H1 (cell line): Measurements from ENCODE around the gene C3orf18. TPM values are rescaled to one million over a fixed set of nuclear protein-coding genes. Genes with fewer than 3 reads are reported as not detected.

Experiments
- CTCF ChIA-PET: fragments of 300-600 bp; sonication (Branson Sonifier 250); formaldehyde crosslinking; loops from one replicate; lab custom pipeline; 2021; ENCODE audit not compliant: partially characterized antibody; lab: Charles Lee
- POLR2A ChIA-PET: fragments of 300-600 bp; sonication (Branson Sonifier 250); formaldehyde crosslinking; loops from one replicate; lab custom pipeline; 2021; ENCODE audit warnings: inconsistent platforms; ENCODE audit not compliant: partially characterized antibody; lab: Charles Lee
- DNase-seq, 2 experiments: peaks; one replicate each; pipeline versions ENCODE4 v3.0.0 to v3.0.0-alpha.2; 2010 to 2022; ENCODE audit warnings: low spot score in 2 of 2, low read depth in 1 of 2, mixed read lengths in 1 of 2
- FAIRE-seq: peaks from 2 replicates; lab custom pipeline; 2011; peaks lifted over from hg19 to GRCh38; lab: Jason Lieb, UNC
- H2AFZ ChIP-seq: 2 replicates; pipeline ENCODE4 v1.8.1; 2012; ENCODE audit warnings: low read length, inconsistent platforms
- H2AK5ac ChIP-seq: 2 replicates; pipeline ENCODE4 v1.6.1; 2013; ENCODE audit warnings: low read depth, low read length
- H2BK120ac ChIP-seq: replicated peaks from 2 replicates; pipeline ENCODE3; 2013; ENCODE audit warnings: low read depth, low read length, inconsistent platforms
- H2BK12ac ChIP-seq: 2 replicates; pipeline ENCODE4 v1.6.1; 2013; ENCODE audit warnings: low read depth, low read length
- H2BK15ac ChIP-seq: 2 replicates; pipeline ENCODE4 v1.6.1; 2013; ENCODE audit warnings: low read length
- H2BK20ac ChIP-seq: 2 replicates; pipeline ENCODE4 v1.6.1; 2013; ENCODE audit warnings: low read length
- H2BK5ac ChIP-seq: 2 replicates; pipeline ENCODE4 v1.6.1; 2013; ENCODE audit warnings: low read depth, low read length
- H3K14ac ChIP-seq: 2 replicates; pipeline ENCODE4 v1.6.1; 2013; ENCODE audit warnings: inconsistent platforms; ENCODE audit not compliant: insufficient read length
- H3K18ac ChIP-seq: 2 replicates; pipeline ENCODE4 v1.6.1; 2013; ENCODE audit warnings: low read length; ENCODE audit errors: extremely low read depth
- H3K23ac ChIP-seq: 2 replicates; pipeline ENCODE4 v1.6.1; 2013; ENCODE audit warnings: inconsistent platforms; ENCODE audit not compliant: insufficient read length
- H3K23me2 ChIP-seq: 2 replicates; pipeline ENCODE4 v1.6.1; 2013; ENCODE audit warnings: low read depth, low read length
- H3K27ac ChIP-seq: 2 replicates; pipeline ENCODE4 v1.6.1; 2011; ENCODE audit warnings: low read depth, low read length, inconsistent platforms
- H3K27me3 ChIP-seq, 4 experiments: replicated peaks in 1 of 4; 1 replicate in 1 of 4; 2 replicates in 3 of 4; pipeline versions ENCODE4 v1.6.1 to v1.8.1; 2011 to 2013; ENCODE audit warnings: low read length in 3 of 4, mild to moderate bottlenecking in 3 of 4, inconsistent platforms in 2 of 4, mixed read lengths in 2 of 4, moderate library complexity in 1 of 4; ENCODE audit not compliant: control insufficient read depth in 3 of 4, insufficient read depth in 3 of 4; ENCODE audit errors: extremely low read depth in 1 of 4
- H3K36me3 ChIP-seq, 4 experiments: 2 replicates each; pipeline versions ENCODE4 v1.6.1 to v1.8.1; 2011 to 2013; ENCODE audit warnings: mild to moderate bottlenecking in 4 of 4, low read length in 3 of 4, moderate library complexity in 2 of 4, control low read depth in 1 of 4, inconsistent platforms in 1 of 4; ENCODE audit not compliant: insufficient read depth in 4 of 4, control insufficient read depth in 2 of 4
- H3K4ac ChIP-seq: replicated peaks from 2 replicates; pipeline ENCODE3; 2013; ENCODE audit warnings: low read length, low read depth, mixed read lengths, inconsistent platforms; ENCODE audit not compliant: insufficient read length
- H3K4me1 ChIP-seq, 4 experiments: replicated peaks in 1 of 4; 1 replicate in 1 of 4; 2 replicates in 3 of 4; pipeline versions ENCODE4 v1.6.1 to v1.8.1; 2011 to 2013; ENCODE audit warnings: low read length in 3 of 4, inconsistent platforms in 2 of 4, mixed read lengths in 1 of 4; ENCODE audit not compliant: insufficient read depth in 4 of 4, control insufficient read depth in 3 of 4
- H3K4me2 ChIP-seq, 2 experiments: 2 replicates each; pipeline versions ENCODE4 v1.6.1 to v1.8.1; 2011 to 2013; ENCODE audit warnings: low read depth in 2 of 2, low read length in 2 of 2, control low read depth in 1 of 2, inconsistent platforms in 1 of 2, mild to moderate bottlenecking in 1 of 2; ENCODE audit not compliant: insufficient read depth in 1 of 2
- H3K4me3 ChIP-seq, 4 experiments: fragments of 200-600, 300-600 bp in 1 of 4; sonication (generic), shearing (Covaris generic), sonication (Bioruptor Twin) in 1 of 4; 2 replicates each; pipeline versions ENCODE4 v1.5.1 to v1.8.1; 2011 to 2016; ENCODE audit warnings: low read length in 4 of 4, low read depth in 3 of 4, control low read depth in 2 of 4, inconsistent platforms in 2 of 4, mild to moderate bottlenecking in 2 of 4, mixed read lengths in 1 of 4, moderate library complexity in 1 of 4; ENCODE audit not compliant: insufficient read depth in 2 of 4; ENCODE audit errors: extremely low read depth in 1 of 4
- H3K56ac ChIP-seq: replicated peaks from 2 replicates; pipeline ENCODE3; 2013; ENCODE audit warnings: low read depth, mild to moderate bottlenecking, mixed read lengths, low read length, inconsistent platforms; ENCODE audit not compliant: insufficient read length
- H3K79me1 ChIP-seq: 2 replicates; pipeline ENCODE4 v1.6.1; 2013; ENCODE audit warnings: low read depth, low read length, control low read depth
- H3K79me2 ChIP-seq, 2 experiments: 2 replicates each; pipeline versions ENCODE4 v1.6.1 to v1.8.1; 2012 to 2013; ENCODE audit warnings: low read length in 2 of 2, mild to moderate bottlenecking in 2 of 2, inconsistent platforms in 1 of 2; ENCODE audit not compliant: insufficient read depth in 2 of 2, control insufficient read depth in 1 of 2
- H3K9ac ChIP-seq, 4 experiments: replicated peaks in 1 of 4; 1 replicate in 1 of 4; 2 replicates in 3 of 4; pipeline versions ENCODE4 v1.6.1 to v1.8.1; 2011 to 2013; ENCODE audit warnings: low read depth in 3 of 4, low read length in 3 of 4, control low read depth in 2 of 4, mild to moderate bottlenecking in 2 of 4, moderate library complexity in 2 of 4, inconsistent platforms in 1 of 4; ENCODE audit errors: extremely low read depth in 1 of 4
- H3K9me3 ChIP-seq, 2 experiments: 2 replicates each; pipeline versions ENCODE4 v1.6.1 to v1.8.1; 2012 to 2013; ENCODE audit warnings: mild to moderate bottlenecking in 2 of 2, moderate library complexity in 2 of 2, control low read depth in 1 of 2, inconsistent platforms in 1 of 2, low read depth in 1 of 2, low read length in 1 of 2, mixed read lengths in 1 of 2; ENCODE audit not compliant: insufficient read depth in 2 of 2
- H4K20me1 ChIP-seq, 2 experiments: replicated peaks in 1 of 2; 2 replicates each; pipeline versions ENCODE3 to v1.8.1; 2011 to 2013; ENCODE audit warnings: inconsistent platforms in 2 of 2, low read length in 2 of 2, mild to moderate bottlenecking in 1 of 2; ENCODE audit not compliant: insufficient read depth in 2 of 2, control insufficient read depth in 1 of 2
- H4K5ac ChIP-seq: 2 replicates; pipeline ENCODE4 v1.6.1; 2013; ENCODE audit warnings: low read length, low read depth, mixed read lengths, inconsistent platforms; ENCODE audit not compliant: insufficient read length
- H4K8ac ChIP-seq: 2 replicates; pipeline ENCODE4 v1.8.0; 2013; ENCODE audit warnings: mild to moderate bottlenecking, moderate library complexity, low read length, inconsistent platforms; ENCODE audit not compliant: insufficient read depth; ENCODE audit errors: extremely low read depth
- H4K91ac ChIP-seq: replicated peaks from 2 replicates; pipeline ENCODE3; 2013; ENCODE audit warnings: low read length, mixed read lengths, inconsistent platforms; ENCODE audit not compliant: insufficient read length
- ATF3 ChIP-seq: IDR thresholded peaks from 2 replicates; pipeline ENCODE4 v1.6.1; 2011; ENCODE audit warnings: low read depth, mild to moderate bottlenecking, low read length; ENCODE audit not compliant: insufficient read depth
- CBX8 ChIP-seq: fragments of 300-800, 300-1000 bp; sonication (generic); IDR thresholded peaks from 2 replicates; pipeline ENCODE4 v1.7.1; 2016; ENCODE audit warnings: low read depth, low read length, borderline replicate concordance
- CEBPB ChIP-seq: IDR thresholded peaks from 2 replicates; pipeline ENCODE4 v1.6.1; 2012; ENCODE audit warnings: low read depth, low read length
- E2F6 ChIP-seq: IDR thresholded peaks from 2 replicates; pipeline ENCODE4 v1.6.1; 2012; ENCODE audit warnings: inconsistent platforms
- FOSL1 ChIP-seq: IDR thresholded peaks from 2 replicates; pipeline ENCODE4 v1.6.1; 2011; ENCODE audit warnings: mild to moderate bottlenecking, low read depth, low read length, moderate library complexity; ENCODE audit not compliant: insufficient read depth
- GTF2F1 ChIP-seq: IDR thresholded peaks from 2 replicates; pipeline ENCODE4 v1.6.1; 2012; ENCODE audit warnings: low read depth, low read length, improper control_type of control experiment, borderline replicate concordance
- HDAC6 ChIP-seq: IDR thresholded peaks from one replicate; pipeline ENCODE4 v1.7.1; 2012; ENCODE audit warnings: low read depth, mild to moderate bottlenecking, inconsistent platforms, low read length, moderate library complexity
- JUND ChIP-seq: IDR thresholded peaks from 2 replicates; pipeline ENCODE4 v1.6.1; 2011; ENCODE audit warnings: mild to moderate bottlenecking, improper control_type of control experiment, low read length
- NRF1 ChIP-seq: IDR thresholded peaks from 2 replicates; pipeline ENCODE4 v1.6.1; 2011; ENCODE audit warnings: mild to moderate bottlenecking, low read depth, low read length, improper control_type of control experiment
- POLR2AphosphoS5 ChIP-seq: IDR thresholded peaks from 2 replicates; pipeline ENCODE4 v1.6.1; 2011; ENCODE audit warnings: low read depth, low read length
- SIN3A ChIP-seq, 2 experiments: IDR thresholded peaks in 1 of 2; conservative IDR thresholded peaks in 1 of 2; 2 replicates each; pipeline ENCODE4 v1.6.1; 2011 to 2012; ENCODE audit warnings: low read length in 2 of 2, improper control_type of control experiment in 1 of 2, low read depth in 1 of 2, mild to moderate bottlenecking in 1 of 2
- SIX5 ChIP-seq: IDR thresholded peaks from 2 replicates; pipeline ENCODE4 v1.6.1; 2011; ENCODE audit warnings: mild to moderate bottlenecking, low read depth, low read length
- SUZ12 ChIP-seq: fragments of 200-600 bp; sonication (generic); IDR thresholded peaks from 2 replicates; pipeline ENCODE4 v1.6.1; 2012; ENCODE audit warnings: mild to moderate bottlenecking, inconsistent platforms, low read length, moderate library complexity, mixed read lengths
- WGBS, 2 experiments: shearing (Covaris generic) in 1 of 2; methylation state at CpG; one replicate each; pipeline versions ENCODE4 v1.1.6 to v1.1.7; 2013 to 2015; ENCODE audit warnings: low lambda C conversion rate in 2 of 2, mixed read lengths in 2 of 2, inconsistent platforms in 1 of 2, low coverage in 1 of 2, missing lambda C conversion rate in 1 of 2; ENCODE audit not compliant: insufficient replicate concordance in 2 of 2, insufficient coverage in 1 of 2, insufficient read length in 1 of 2; ENCODE audit errors: extremely low coverage in 1 of 2, missing lambda C conversion rate in 1 of 2; 5-methylcytosine and 5-hydroxymethylcytosine counted together
- polyA plus RNA-seq, 7 experiments: library from polyadenylated mRNA; depleted of rRNA in 3 of 7; stranded (reverse) in 5 of 7; unstranded in 2 of 7; fragments of >200 nt in 5 of 7; fragments of 200-250 nt in 2 of 7; gene quantifications; 1 replicate in 5 of 7; 2 replicates in 1 of 7; 4 replicates in 1 of 7; pipeline versions ENCODE4 v1.2.1 to v1.2.3, GENCODE V29; 2011 to 2013; ENCODE audit warnings: missing spikeins in 2 of 7, mixed read lengths in 2 of 7
- total RNA-seq: library from RNA; stranded (reverse); fragmentation: NEBNext Ultra II Directional; extraction: Animal tissue kit (Norgen Biotek cat#: 25700); gene quantifications from 2 replicates; pipeline ENCODE4 v1.2.1, GENCODE V29; 2021

The C3orf18 gene
- total and polyA plus RNA-seq, 2 of the 8 experiments (the other 6 are each of a cell fraction or from before 2014, with no cell fraction given), result 7.5 to 15.0 TPM

- H3K4ac ChIP-seq, result no peak overlapping the region
- H3K79me1 ChIP-seq, result no peaks in the 10 kb centered on the region
- H3K14ac ChIP-seq, result no peak overlapping the region
- peak overlapping the region; percentile 96; the same call in 1 of the 2 replicates for H2BK12ac ChIP-seq
- H4K8ac ChIP-seq, result no peak overlapping the region
- H3K23ac ChIP-seq, result no peak overlapping the region
- H3K56ac ChIP-seq, result no peak overlapping the region
- no peaks in the 10 kb centered on the region; a peak in 1 of 7 replicates for H3K27me3 ChIP-seq
- H4K20me1 ChIP-seq, result no peaks in the 10 kb centered on the region
- H3K4me1 ChIP-seq, result peaks cover 3 to 51% (median 41%) of the 10 kb centered on the region in 4 experiments
- no peaks in the 10 kb centered on the region; the same call in none of the 2 replicates for H3K23me2 ChIP-seq
- H3K9me3 ChIP-seq, result no peaks in the 10 kb centered on the region
- H3K79me2 ChIP-seq, result no peaks in the 10 kb centered on the region
- no peak overlapping the region for H3K4me3 ChIP-seq
- H2BK20ac ChIP-seq, result peak overlapping the region; percentile 77
- WGBS, 2 experiments, result 86% methylated on average over 7 of the region's 7 CpGs; no CpG with 5 or more reads in 1 of the 2 experiments
- no peak overlapping the region for H2AFZ ChIP-seq
- peak overlapping the region; percentile 26; the same call in 1 of the 2 replicates for H3K18ac ChIP-seq
- DNase-seq, result no peak
- H3K27ac ChIP-seq, result no peak overlapping the region
- no peak for FAIRE-seq
- no peak overlapping the region for H3K9ac ChIP-seq
- H2BK15ac ChIP-seq, result peak overlapping the region; percentile 62
- H2AK5ac ChIP-seq, result peak overlapping the region; percentile 89; the same call in 1 of the 2 replicates
- POLR2A ChIA-PET, result interaction anchor here (1.0 kb wide), 1 partner anchor 14 kb away, joined by 3 read pairs; no protein-coding TSS in a partner anchor
- H3K36me3 ChIP-seq, result no peaks in the 10 kb centered on the region
- H2BK120ac ChIP-seq, result no peak overlapping the region
- no peak overlapping the region for H3K4me2 ChIP-seq
- peak overlapping the region; percentile 61 for H2BK5ac ChIP-seq
- CTCF ChIA-PET, result interaction anchor here (0.6 to 12.6 kb wide), 20 partner anchors 9 to 324 kb away, joined by 3 to 114 read pairs (median 4); partner anchors contain the start of genes CACNA2D2 and RASSF1
- peak overlapping the region; percentile 46 for H4K91ac ChIP-seq
- H4K5ac ChIP-seq, result no peak overlapping the region
- TF ChIP-seq FOSL1 (no peak), JUND (no peak), SIX5 (no peak), POLR2AphosphoS5 (no peak), GTF2F1 (no peak), SIN3A (conservative IDR thresholded peaks at IDR 0.05 in 1 of 2, IDR thresholded peaks at IDR 0.05 in 1 of 2; ENCODE audit: low read depth in 1 of 2, low read length in 2 of 2) (no peak), CBX8 (no peak), ATF3 (no peak), SUZ12 (no peak), NRF1 (no peak), HDAC6 (no peak), E2F6 (no peak), CEBPB (no peak)
Observed at GRCh38 chr3:50518436-50518835, 49.1 kb downstream of the C3orf18 start.
